Glomerular visceral epithelial cell (primary cell): ENCODE measurements around the gene FBLN2.

Source experiments
- DNase-seq: peaks from one replicate; pipeline ENCODE4 v3.0.0-alpha.2; 2016; ENCODE audit errors: extremely low spot score

Gene FBLN2

DNA sequence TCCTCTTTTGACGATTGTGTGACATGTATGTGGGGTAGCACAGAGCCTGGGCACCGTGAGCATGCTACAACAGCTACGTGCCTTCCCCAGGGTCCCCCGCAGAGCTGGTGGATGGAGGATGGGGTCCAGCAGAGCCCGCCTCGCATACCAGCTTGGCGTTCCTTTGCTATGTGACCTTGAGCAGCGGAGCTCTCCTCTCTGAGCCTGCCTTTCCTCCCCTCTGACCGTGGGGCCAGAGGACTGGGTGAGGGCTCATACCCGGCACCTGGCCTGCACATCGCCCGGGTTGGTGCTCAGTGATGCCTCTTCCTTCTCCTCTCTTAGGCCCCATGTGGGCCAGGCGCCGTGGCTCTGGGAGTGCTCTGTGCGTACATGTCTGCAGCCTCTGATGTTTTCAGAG lies 73.4 kb downstream of the FBLN2 start:
- no peak for DNase-seq

DNA sequence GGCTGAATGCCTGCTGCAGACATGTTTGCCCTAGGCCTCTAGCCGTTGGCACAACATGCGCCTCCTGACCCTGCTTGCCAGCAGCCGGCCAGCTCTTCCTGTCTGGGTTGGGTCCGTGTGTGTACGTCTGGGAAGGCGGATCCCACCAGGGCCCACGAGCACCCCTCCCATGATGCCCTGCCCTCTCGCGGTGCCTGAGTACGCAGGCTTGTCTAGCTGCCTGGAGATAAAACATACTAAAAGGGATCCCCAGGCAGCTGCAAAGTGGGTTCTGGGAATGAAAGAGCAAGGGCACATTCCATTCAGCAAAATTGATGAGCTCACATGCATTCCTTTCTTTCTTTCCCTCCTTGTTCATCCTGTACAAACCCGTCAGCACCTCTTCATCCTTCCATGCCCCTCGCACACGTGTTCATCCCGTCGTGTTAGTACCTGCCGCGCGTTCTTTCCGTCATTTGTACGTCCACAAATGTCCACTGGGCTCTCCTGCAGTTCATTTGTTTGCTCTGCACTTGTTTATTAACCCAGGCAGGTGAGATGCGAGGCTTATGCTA lies 74.3 kb downstream of the FBLN2 start:
- no peak for DNase-seq

DNA sequence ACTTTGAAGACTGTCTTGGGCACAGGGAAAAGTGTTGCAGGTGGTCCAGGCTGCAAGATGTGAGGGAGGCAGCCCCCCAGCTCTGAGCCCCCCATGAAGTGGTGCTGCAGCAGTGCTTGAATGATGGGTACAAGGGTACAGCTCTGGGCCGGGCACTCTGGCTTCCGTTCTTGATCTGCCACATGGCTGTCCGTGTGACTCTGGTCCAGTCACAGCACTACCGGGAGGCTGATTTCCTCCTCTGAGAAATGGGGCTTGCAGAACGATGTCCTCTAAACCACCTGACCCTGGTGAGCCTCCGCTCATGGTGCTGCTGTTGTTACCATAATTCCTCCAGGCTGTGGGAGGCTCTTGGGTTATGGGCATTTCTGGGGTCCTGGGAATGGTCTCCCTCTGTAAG lies 75.1 kb downstream of the FBLN2 start:
- DNase-seq: no peak

- DNase-seq: no peak
Measured at GRCh38 chr3:13624671-13625125, 75.8 kb downstream of the FBLN2 start.

GRCh38 chr3:13626396-13626795 lies 77.5 kb downstream of the FBLN2 start:
- no peak for DNase-seq

- DNase-seq: no peak
Measured at GRCh38 chr3:13626915-13627460, 78.1 kb downstream of the FBLN2 start.

DNA sequence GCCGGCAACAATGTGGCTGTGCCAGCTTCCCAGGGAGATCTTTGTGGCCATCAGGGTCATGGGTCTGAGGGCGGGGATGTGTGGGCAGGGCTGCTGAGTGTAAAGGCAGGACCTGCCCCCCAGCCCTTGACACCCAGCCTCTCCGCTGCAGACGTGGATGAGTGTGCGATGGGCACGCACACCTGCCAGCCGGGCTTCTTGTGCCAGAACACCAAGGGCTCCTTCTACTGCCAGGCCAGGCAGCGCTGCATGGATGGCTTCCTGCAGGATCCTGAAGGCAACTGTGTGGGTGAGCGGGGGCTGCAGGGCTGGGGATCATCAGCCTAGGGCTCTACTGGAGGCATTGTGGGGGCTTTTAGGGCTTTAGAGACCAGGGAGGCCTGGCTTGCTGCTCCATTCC lies 78.8 kb downstream of the FBLN2 start:
- DNase-seq: no peak

GRCh38 chr3:13628432-13628831 lies 79.5 kb downstream of the FBLN2 start:
- no peak for DNase-seq

GRCh38 chr3:13628841-13629551 lies 80.1 kb downstream of the FBLN2 start:
- DNase-seq: no peak

DNA sequence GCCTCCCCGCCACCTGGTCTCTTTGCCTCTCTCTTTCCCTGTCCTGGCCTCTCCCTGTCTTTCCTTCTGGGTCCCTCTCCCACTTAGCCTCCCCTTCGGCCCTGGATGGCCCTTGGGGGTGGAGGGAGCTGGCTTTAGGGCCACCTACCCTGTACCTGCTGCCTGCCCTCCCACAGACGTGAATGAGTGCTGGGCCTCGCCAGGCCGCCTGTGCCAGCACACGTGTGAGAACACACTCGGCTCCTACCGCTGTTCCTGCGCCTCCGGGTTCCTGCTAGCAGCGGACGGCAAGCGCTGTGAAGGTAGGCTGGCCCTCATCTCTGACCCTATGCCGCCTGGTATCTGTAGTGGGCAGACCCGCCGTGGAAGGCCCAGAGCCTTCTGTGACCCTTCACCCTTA lies 80.7 kb downstream of the FBLN2 start:
- no peak for DNase-seq

DNA sequence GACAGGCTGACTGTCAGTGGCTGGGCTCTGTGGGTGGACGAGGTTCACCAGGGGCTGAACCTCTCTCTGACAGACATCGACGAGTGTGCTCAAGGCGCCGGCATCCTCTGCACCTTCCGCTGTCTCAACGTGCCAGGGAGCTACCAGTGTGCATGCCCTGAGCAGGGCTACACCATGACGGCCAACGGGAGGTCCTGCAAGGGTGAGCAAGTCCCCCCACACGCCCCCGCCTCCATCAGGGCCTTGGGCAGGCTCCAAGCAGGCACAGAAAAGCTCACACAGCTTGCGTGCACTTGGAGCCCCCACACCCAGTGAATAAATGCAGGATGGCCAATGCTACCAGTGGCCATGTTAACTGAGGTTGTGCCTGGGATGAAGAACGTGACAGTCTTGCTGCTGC lies 82.3 kb downstream of the FBLN2 start:
- no peak for DNase-seq

GRCh38 chr3:13633176-13633575 lies 84.3 kb downstream of the FBLN2 start:
- DNase-seq: no peak

DNA sequence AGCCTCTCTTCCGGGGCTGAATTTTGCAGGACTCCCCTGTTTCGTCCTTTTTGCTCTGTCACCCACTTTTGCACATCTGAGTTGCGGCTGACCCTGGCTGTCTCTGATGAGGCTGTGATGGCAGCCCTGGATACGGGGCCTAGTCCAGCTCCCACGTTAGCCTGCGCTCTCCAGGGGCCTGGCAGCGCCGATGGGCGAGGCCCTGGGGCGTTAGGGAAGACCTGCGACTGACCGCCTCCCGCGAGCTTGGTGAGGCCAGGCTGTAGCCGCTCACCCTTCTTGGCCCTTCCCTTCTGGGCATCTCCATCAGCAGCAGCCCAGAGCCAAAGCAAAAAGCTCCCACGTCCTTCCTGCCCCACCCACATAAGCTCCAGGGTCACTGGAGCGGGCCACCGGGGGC lies 85.2 kb downstream of the FBLN2 start:
- DNase-seq: no peak

- DNase-seq: no peak
Measured at GRCh38 chr3:13634615-13635014, 85.7 kb downstream of the FBLN2 start.

- DNase-seq: no peak
Measured at GRCh38 chr3:13636186-13636585, 87.3 kb downstream of the FBLN2 start.

- no peak for DNase-seq
Measured at GRCh38 chr3:13636874-13637273, 87.9 kb downstream of the FBLN2 start.

DNA sequence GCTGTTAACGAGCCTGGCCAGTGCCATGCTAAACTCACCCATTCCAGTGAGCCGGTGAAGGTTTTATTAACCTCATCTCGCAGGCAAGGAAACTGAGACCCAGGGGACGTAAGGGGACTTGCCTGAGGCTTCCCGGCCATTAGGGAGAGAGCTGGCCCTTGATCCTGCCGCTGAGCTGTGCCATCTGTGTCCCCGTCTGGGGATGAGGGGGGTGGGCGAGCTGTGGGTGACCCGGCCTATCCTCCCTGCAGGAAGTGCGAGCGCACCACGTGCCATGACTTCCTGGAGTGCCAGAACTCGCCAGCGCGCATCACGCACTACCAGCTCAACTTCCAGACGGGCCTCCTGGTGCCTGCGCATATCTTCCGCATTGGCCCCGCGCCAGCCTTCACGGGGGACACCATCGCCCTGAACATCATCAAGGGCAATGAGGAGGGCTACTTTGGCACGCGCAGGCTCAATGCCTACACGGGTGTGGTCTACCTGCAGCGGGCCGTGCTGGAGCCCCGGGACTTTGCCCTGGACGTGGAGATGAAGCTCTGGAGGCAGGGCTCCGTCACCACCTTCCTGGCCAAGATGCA lies 88.5 kb downstream of the FBLN2 start:
- no peak for DNase-seq

- no peak for DNase-seq
Measured at GRCh38 chr3:13637953-13638352, 89.0 kb downstream of the FBLN2 start.

GRCh38 chr3:13638927-13639326 lies 90.0 kb downstream of the FBLN2 start:
- DNase-seq: no peak

DNA sequence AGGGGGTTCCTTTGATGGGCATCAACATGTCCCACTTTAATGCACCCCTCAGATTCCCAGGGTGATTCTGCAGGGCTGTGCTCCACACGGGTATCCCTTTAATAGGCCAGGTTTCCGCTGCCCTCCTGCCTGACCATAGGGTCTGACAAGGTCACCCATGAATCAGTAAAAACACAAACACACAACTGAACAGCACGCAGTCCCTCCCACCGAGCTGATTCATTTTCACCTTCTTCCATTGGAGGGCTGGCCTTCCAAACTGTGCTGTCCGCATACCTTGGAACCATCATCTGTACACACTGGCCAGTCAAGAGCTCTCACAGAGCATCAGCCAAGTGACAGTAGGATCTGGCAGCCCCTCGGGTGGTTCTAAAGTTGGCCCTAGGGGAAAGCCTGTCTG lies 93.7 kb downstream of the FBLN2 start:
- no peak for DNase-seq

- DNase-seq: no peak
Measured at GRCh38 chr3:13644341-13645117, 95.6 kb downstream of the FBLN2 start.
